HepG2 (cell line): Measurements from ENCODE around the gene CADM4. TPM values are rescaled to one million over a fixed set of nuclear protein-coding genes. Genes with fewer than 3 reads are reported as not detected.
A peak's percentile ranks its signal among the peaks of the same experiment; 100 is the strongest.
"Not testable (repeated sequence)": the region's sequence is repeated elsewhere in the genome, so short reads cannot be mapped to it uniquely, and the experiment has no call there.

ENCODE experiments used
- ATAC-seq: fragments of 200-7000 bp; cut with Tn5 transposase; 3 replicates; pipeline ENCODE4 v1.9.1; 2020; ENCODE audit warnings: mild to moderate bottlenecking, moderate library complexity
- BruUV-seq: library from RNA; stranded (reverse); fragments of 400-500 nt; replicated peaks from 2 replicates; lab custom pipeline; 2021; lab: Mats Ljungman, UMichigan
- CTCF ChIA-PET: fragments of 300-600 bp; formaldehyde crosslinking; extraction: SDS; loops from one replicate; lab custom pipeline; 2021; ENCODE audit warnings: low total read pairs, inconsistent platforms, low intra/inter-chr PET ratio; lab: Yijun Ruan, JAX
- POLR2A ChIA-PET: fragments of 350-600 bp; sonication (Branson Sonifier 250); formaldehyde crosslinking; loops from one replicate; lab custom pipeline; 2020; ENCODE audit warnings: antibody characterized with exemption, inconsistent platforms; lab: Yijun Ruan, JAX
- DNase-seq: peaks from one replicate; pipeline ENCODE4 v3.0.0-alpha.2; 2015; ENCODE audit warnings: low spot score
- FAIRE-seq: peaks from 3 replicates; lab custom pipeline; 2011; peaks lifted over from hg19 to GRCh38; lab: Jason Lieb, UNC
- H2AFZ ChIP-seq: one replicate; pipeline ENCODE4 v1.6.1; 2011; ENCODE audit warnings: low read length, inconsistent platforms
- H3K27ac ChIP-seq: fragments of 300-600 bp; 3 replicates; pipeline ENCODE4 v1.8.0; 2011; ENCODE audit warnings: mixed run types, mild to moderate bottlenecking, mixed read lengths, low read length, inconsistent platforms; ENCODE audit not compliant: insufficient read depth; ENCODE audit errors: extremely low read length
- H3K27me3 ChIP-seq, 2 experiments: fragments of 200-600 bp in 1 of 2; 2 replicates in 1 of 2; 3 replicates in 1 of 2; pipeline versions ENCODE4 v1.6.0 to v1.8.0; 2011; ENCODE audit warnings: low read length in 2 of 2, mild to moderate bottlenecking in 2 of 2, moderate library complexity in 2 of 2, inconsistent platforms in 1 of 2; ENCODE audit not compliant: insufficient read depth in 2 of 2, control insufficient read depth in 1 of 2
- H3K36me3 ChIP-seq, 2 experiments: fragments of 200-600 bp in 1 of 2; replicated peaks in 1 of 2; 2 replicates in 1 of 2; 3 replicates in 1 of 2; pipeline versions ENCODE4 v1.5.1 to v1.8.0; 2011; ENCODE audit warnings: low read length in 2 of 2, inconsistent platforms in 1 of 2; ENCODE audit not compliant: insufficient read depth in 2 of 2, control insufficient read depth in 1 of 2
- H3K4me1 ChIP-seq: 2 replicates; pipeline ENCODE4 v1.5.1; 2012; ENCODE audit warnings: low read length, inconsistent platforms; ENCODE audit not compliant: insufficient read depth
- H3K4me2 ChIP-seq: 2 replicates; pipeline ENCODE4 v1.6.0; 2011; ENCODE audit warnings: low read depth, low read length, inconsistent platforms
- H3K4me3 ChIP-seq, 3 experiments: fragments of 200-600 bp in 1 of 3; sonication (generic), shearing (Covaris generic) in 1 of 3; replicated peaks in 1 of 3; 2 replicates each; pipeline ENCODE4 v1.5.1; 2011 to 2016; ENCODE audit warnings: low read length in 3 of 3, inconsistent platforms in 2 of 3, low read depth in 2 of 3, mild to moderate bottlenecking in 2 of 3, control low read depth in 1 of 3, mixed read lengths in 1 of 3; ENCODE audit not compliant: insufficient read depth in 1 of 3
- H3K79me2 ChIP-seq: one replicate; pipeline ENCODE4 v1.6.1; 2011; ENCODE audit warnings: low read length, inconsistent platforms; ENCODE audit not compliant: insufficient read depth
- H3K9ac ChIP-seq: 2 replicates; pipeline ENCODE4 v1.6.0; 2011; ENCODE audit warnings: mild to moderate bottlenecking, low read depth, low read length, inconsistent platforms; ENCODE audit not compliant: insufficient read depth
- H3K9me3 ChIP-seq: 2 replicates; pipeline ENCODE4 v1.5.1; 2012; ENCODE audit warnings: mild to moderate bottlenecking, low read length
- H4K20me1 ChIP-seq: 2 replicates; pipeline ENCODE4 v1.6.0; 2011; ENCODE audit warnings: inconsistent platforms, mild to moderate bottlenecking, low read length, moderate library complexity; ENCODE audit not compliant: insufficient read depth
- ELF1 ChIP-seq: sonication (generic); formaldehyde crosslinking; IDR thresholded peaks from 2 replicates; pipeline ENCODE4 v1.4.0; 2020; ENCODE audit warnings: missing genetic modification reagents
- HNF4G ChIP-seq, 2 experiments: sonication (generic) in 1 of 2; formaldehyde crosslinking in 1 of 2; IDR thresholded peaks; 2 replicates each; pipeline versions ENCODE4 v1.4.0 to v1.6.1; 2011 to 2020; ENCODE audit warnings: borderline replicate concordance in 2 of 2, low read depth in 2 of 2, mild to moderate bottlenecking in 2 of 2, low read length in 1 of 2, missing genetic modification reagents in 1 of 2, moderate library complexity in 1 of 2
- KDM5B ChIP-seq: sonication (generic); formaldehyde crosslinking; IDR thresholded peaks from 2 replicates; pipeline ENCODE4 v1.4.0; 2020; ENCODE audit warnings: missing genetic modification reagents, mild to moderate bottlenecking, borderline replicate concordance
- KLF6 ChIP-seq: IDR thresholded peaks from 2 replicates; pipeline ENCODE4 v1.8.0; 2016; ENCODE audit warnings: missing biosample characterization, missing genetic modification reagents
- RELA ChIP-seq: sonication (generic); formaldehyde crosslinking; IDR thresholded peaks from 2 replicates; pipeline ENCODE4 v1.4.0; 2020; ENCODE audit warnings: missing genetic modification reagents
- ZNF331 ChIP-seq: sonication (generic); formaldehyde crosslinking; IDR thresholded peaks from 2 replicates; pipeline ENCODE4 v1.4.0; 2020; ENCODE audit warnings: missing genetic modification reagents
- ZNF335 ChIP-seq: sonication (generic); formaldehyde crosslinking; IDR thresholded peaks from 2 replicates; pipeline ENCODE4 v1.4.0; 2020; ENCODE audit warnings: missing genetic modification reagents
- ZNF558 ChIP-seq: sonication (generic); formaldehyde crosslinking; IDR thresholded peaks from 2 replicates; pipeline ENCODE4 v1.9.0; 2022; ENCODE audit warnings: mild to moderate bottlenecking, missing genetic modification reagents, borderline replicate concordance
- ZNF609 ChIP-seq: sonication (generic); formaldehyde crosslinking; IDR thresholded peaks from 2 replicates; pipeline ENCODE4 v1.4.0; 2020; ENCODE audit warnings: mild to moderate bottlenecking, missing genetic modification reagents, borderline replicate concordance
- ZNF788 ChIP-seq: sonication (generic); formaldehyde crosslinking; IDR thresholded peaks from 2 replicates; pipeline ENCODE4 v1.5.0; 2020; ENCODE audit warnings: mild to moderate bottlenecking, missing genetic modification reagents, borderline replicate concordance
- ZSCAN22 ChIP-seq: sonication (generic); formaldehyde crosslinking; IDR thresholded peaks from 2 replicates; pipeline ENCODE4 v1.4.0; 2020; ENCODE audit warnings: mild to moderate bottlenecking, missing genetic modification reagents
- WGBS: methylation state at CpG from one replicate; pipeline ENCODE4 v1.1.6; 2017; ENCODE audit warnings: low lambda C conversion rate; 5-methylcytosine and 5-hydroxymethylcytosine counted together
- in situ Hi-C: cut with HindIII; loops from 2 replicates; pipeline ENCODE4 v1.10.0; 2017; ENCODE audit warnings: low pct_unique_long_range_greater_than_20kb; ENCODE audit not compliant: extremely low pct_ligation_motif_present
- intact Hi-C: fragments of 100-400 bp; cut with micrococcal nuclease; formaldehyde crosslinking; loops from one replicate; pipeline ENCODE4 v1.10.0; 2022; ENCODE audit not compliant: unreplicated experiment
- polyA plus RNA-seq, 8 experiments: library from polyadenylated mRNA; depleted of rRNA in 3 of 8; stranded (reverse) in 7 of 8; unstranded in 1 of 8; fragments of >200 nt; fragmentation: Illumina TruSeq in 4 of 8; extraction: Trizol in 4 of 8; gene quantifications; 2 replicates each; pipeline versions ENCODE4 v1.2.1 to v1.2.3, GENCODE V29; 2011 to 2016; ENCODE audit warnings: low read depth in 4 of 8, missing spikeins in 1 of 8, mixed read lengths in 1 of 8; ENCODE audit not compliant: insufficient read depth in 1 of 8
- total RNA-seq, 5 experiments: library from RNA; depleted of rRNA; stranded (reverse); fragments of >200 nt; fragmentation: Illumina TruSeq; extraction: Trizol; gene quantifications; 2 replicates each; pipeline ENCODE4 v1.2.3, GENCODE V29; 2016; ENCODE audit warnings: low read depth in 1 of 5

The CADM4 gene
- total and polyA plus RNA-seq, 2 of the 13 experiments (the other 11 are each of a cell fraction or from before 2014, with no cell fraction given): 8.5 to 16.0 TPM

- H3K27me3 ChIP-seq, H2AFZ ChIP-seq, H4K20me1 ChIP-seq, H3K9me3 ChIP-seq, CTCF ChIA-PET, BruUV-seq, in situ Hi-C loops, H3K79me2 ChIP-seq, H3K36me3 ChIP-seq, FAIRE-seq, DNase-seq, ATAC-seq: not testable (repeated sequence)
- Histone ChIP-seq H3K4me2 (peak overlapping the region; percentile 92), H3K4me1 (peaks cover 65% of the 10 kb centered on the region), H3K27ac (peak overlapping the region; percentile 90), H3K4me3 (peak overlapping the region; percentile 61 to 76 (median 67); a peak in 5 of 6 replicates), H3K9ac (peak overlapping the region; percentile 87)
- POLR2A ChIA-PET: interaction anchor here (0.6 to 2.3 kb wide), 6 partner anchors 11 to 577 kb away, joined by 3 to 20 read pairs (median 6); partner anchors contain the start of genes IRGQ, ZNF227 and ZNF576
- intact Hi-C loops: loop anchor here (2.0 kb wide), 1 partner anchor 17 kb away; the partner anchor contains the start of gene ZNF428
- TF ChIP-seq ZSCAN22 (CRISPR knock-in tag): peak; percentile 93
- WGBS: 3% methylated on average over 2 of the region's 2 CpGs
These were observed 4.1 kb downstream of the CADM4 start for GRCh38 chr19:43635561-43635940.

GRCh38 chr19:43634872-43635560 lies 4.6 kb downstream of the CADM4 start:
- peaks cover 59% of the 10 kb centered on the region for H3K4me1 ChIP-seq
- FAIRE-seq: peak; percentile 73
- H3K27ac ChIP-seq: peak overlapping the region; percentile 90
- TF ChIP-seq ZNF335 (CRISPR knock-in tag) (peak; percentile 72), KDM5B (CRISPR knock-in tag) (0 out of 2 replicates have a peak, but pooled peaks have one; percentile 48), ZNF331 (peak; percentile 29; the same call in 1 of the 2 replicates), ELF1 (peak; percentile 62), ZNF609 (CRISPR knock-in tag) (peak; percentile 62; the same call in 1 of the 2 replicates), HNF4G (IDR thresholded peaks at IDR 0.05; ENCODE audit: borderline replicate concordance, low read depth, low read length) (peak; percentile 85), HNF4G (CRISPR knock-in tag; IDR thresholded peaks at IDR 0.05; ENCODE audit: borderline replicate concordance, low read depth) (peak; percentile 70; the same call in 1 of the 2 replicates), ZNF558 (CRISPR knock-in tag) (no peak), RELA (no peak), KLF6 (CRISPR knock-in tag) (no peak), ZNF788 (CRISPR knock-in tag) (peak; percentile 49; the same call in 1 of the 2 replicates)

More at GRCh38 chr19:43634872-43635560, 4.6 kb downstream of the CADM4 start:
- H3K9ac ChIP-seq: peak overlapping the region; percentile 87
- BruUV-seq: no TSS peak
- no peak overlapping the region for H2AFZ ChIP-seq
- no peaks in the 10 kb centered on the region for H3K9me3 ChIP-seq
- peak; percentile 74 for ATAC-seq
- POLR2A ChIA-PET: interaction anchor here (0.6 to 2.3 kb wide), 8 partner anchors 10 to 577 kb away, joined by 3 to 20 read pairs (median 4); partner anchors contain the start of genes IRGQ, ZNF227 and ZNF576
- no peaks in the 10 kb centered on the region for H4K20me1 ChIP-seq
- in situ Hi-C loops (no loop called here), intact Hi-C loops (loop anchor here (2.0 kb wide), 1 partner anchor 16 kb away; the partner anchor contains the start of gene ZNF428)
- 1% methylated on average over 14 of the region's 17 CpGs for WGBS
- DNase-seq: peak; percentile 69
- no peaks in the 10 kb centered on the region for H3K27me3 ChIP-seq
- H3K79me2 ChIP-seq: no peaks in the 10 kb centered on the region
- H3K36me3 ChIP-seq: no peaks in the 10 kb centered on the region
- CTCF ChIA-PET: no interaction called here
- peak overlapping the region; percentile 92 for H3K4me2 ChIP-seq
- H3K4me3 ChIP-seq: peak overlapping the region; percentile 61 to 76 (median 67)
